ENCODE measurements around the gene NSD1. TPM values are rescaled to one million over a fixed set of nuclear protein-coding genes. Genes with fewer than 3 reads are reported as not detected.

The NSD1 gene
- total RNA-seq, 2 donors from 2014 or later: 62.6 to 80.5 TPM

- H3K27ac Mint-ChIP-seq: peak overlapping the region in 1 of 2 donors; percentile 66
- ATAC-seq (no peak), DNase-seq (ENCODE audit: low spot score in 2 of 2) (no peak)
- peaks cover 4 to 6% of the 10 kb centered on the region in 2 donors for H3K36me3 Mint-ChIP-seq
- no peaks in the 10 kb centered on the region for H3K9me3 Mint-ChIP-seq
Measured at GRCh38 chr5:177269976-177270375, 136.4 kb downstream of the NSD1 start.

DNA sequence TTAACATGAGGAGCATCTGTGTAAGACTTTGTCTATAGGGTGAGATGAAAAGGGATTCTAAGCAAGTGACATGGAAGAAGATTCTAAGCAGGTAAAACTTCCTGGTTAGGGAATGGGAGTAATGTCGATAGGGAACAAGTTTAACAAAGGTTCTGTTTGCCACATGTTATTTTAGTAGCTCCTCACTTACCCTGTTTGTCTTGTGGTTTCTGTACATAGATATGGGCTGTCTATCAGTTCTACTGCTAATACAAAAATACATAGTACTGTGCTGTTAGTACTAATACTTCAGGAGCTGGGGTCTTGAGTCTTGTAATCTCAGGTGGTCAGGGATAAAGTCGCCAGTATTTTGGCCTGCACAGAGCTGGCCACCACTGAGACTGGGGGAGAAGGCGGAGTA lies 137.1 kb downstream of the NSD1 start:
- Mint-ChIP-seq H3K9me3 (no peaks in the 10 kb centered on the region), H3K27ac (peak overlapping the region; percentile 66 to 91), H3K36me3 (peaks cover 4 to 6% of the 10 kb centered on the region in 2 donors)
- ATAC-seq: no peak
- DNase-seq (ENCODE audit: low spot score in 2 of 2): no peak

- peaks cover 4 to 6% of the 10 kb centered on the region in 2 donors for H3K36me3 Mint-ChIP-seq
- DNase-seq (ENCODE audit: low spot score in 2 of 2) (no peak), ATAC-seq (no peak)
- peak overlapping the region in 1 of 2 donors; percentile 64 for H3K27ac Mint-ChIP-seq
- H3K9me3 Mint-ChIP-seq: no peaks in the 10 kb centered on the region
Measured at GRCh38 chr5:177271113-177271512, 137.5 kb downstream of the NSD1 start.

GRCh38 chr5:177275883-177276282 lies 142.3 kb downstream of the NSD1 start:
- no peaks in the 10 kb centered on the region for H3K9me3 Mint-ChIP-seq
- peaks cover 6 to 8% of the 10 kb centered on the region in 2 donors for H3K36me3 Mint-ChIP-seq

DNA sequence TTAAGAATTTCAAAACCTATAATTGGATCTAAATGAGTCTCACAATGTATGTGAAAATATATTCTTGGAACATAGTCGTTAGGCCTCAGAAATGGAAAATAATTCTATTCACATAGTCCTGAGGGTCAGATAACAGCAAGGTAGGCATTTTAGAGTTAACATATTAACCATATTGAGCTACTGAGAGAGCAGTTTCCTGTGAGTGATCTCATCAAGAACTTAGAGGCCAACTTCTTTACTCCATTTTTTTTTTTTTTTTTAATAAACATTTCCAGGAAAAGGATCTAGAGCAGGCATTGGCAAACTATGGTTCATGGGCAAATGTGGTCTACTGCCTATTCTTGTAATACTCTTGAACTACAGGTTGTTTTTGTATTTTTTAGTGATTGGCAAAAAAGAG lies 143.3 kb downstream of the NSD1 start:
- Mint-ChIP-seq H3K27ac (peak overlapping the region; percentile 72 to 87), H3K9me3 (no peaks in the 10 kb centered on the region), H3K36me3 (peaks cover 4 to 6% of the 10 kb centered on the region in 2 donors)
- DNase-seq (ENCODE audit: low spot score in 2 of 2) (no peak), ATAC-seq (no peak)

More at GRCh38 chr5:177275883-177276282, 142.3 kb downstream of the NSD1 start:
- H3K27ac Mint-ChIP-seq: peak overlapping the region in 1 of 2 donors; percentile 68
- DNase-seq (ENCODE audit: low spot score in 2 of 2): no peak
- ATAC-seq: no peak

- Mint-ChIP-seq H3K36me3 (peaks cover 5 to 13% of the 10 kb centered on the region in 2 donors), H3K9me3 (no peaks in the 10 kb centered on the region), H3K27ac (no peak overlapping the region)
- no peak for ATAC-seq
- DNase-seq (ENCODE audit: low spot score in 2 of 2): no peak
Measured at GRCh38 chr5:177288191-177288590, 154.6 kb downstream of the NSD1 start.

GRCh38 chr5:177290816-177291596 lies 157.4 kb downstream of the NSD1 start:
- no peaks in the 10 kb centered on the region for H3K9me3 Mint-ChIP-seq
- ATAC-seq: no peak
- H3K36me3 Mint-ChIP-seq: peaks cover 8 to 13% of the 10 kb centered on the region in 2 donors
- H3K27ac Mint-ChIP-seq: peak overlapping the region in 1 of 2 donors; percentile 44
- no peak for DNase-seq (ENCODE audit: low spot score in 2 of 2)

DNA sequence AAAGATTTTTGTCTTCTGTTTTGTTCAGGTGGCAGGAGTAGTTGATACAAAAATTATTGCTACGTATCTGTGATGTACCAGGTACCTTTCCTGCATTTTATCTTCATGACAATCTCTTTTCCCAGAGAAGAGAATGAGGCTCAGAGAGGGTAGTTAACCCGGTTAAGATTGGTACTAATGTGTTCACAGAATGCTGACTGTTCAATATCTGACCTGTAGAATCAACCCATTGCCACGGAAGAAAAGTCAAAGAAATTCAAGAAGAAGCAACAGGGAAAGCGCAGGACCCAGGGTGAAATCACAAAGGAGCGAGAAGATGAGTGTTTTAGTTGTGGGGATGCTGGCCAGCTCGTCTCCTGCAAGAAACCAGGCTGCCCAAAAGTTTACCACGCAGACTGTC lies 158.2 kb downstream of the NSD1 start:
- Mint-ChIP-seq H3K9me3 (no peaks in the 10 kb centered on the region), H3K36me3 (peaks cover 8 to 20% of the 10 kb centered on the region in 2 donors), H3K27ac (peak overlapping the region in 1 of 2 donors; percentile 1)
- ATAC-seq (no peak), DNase-seq (ENCODE audit: low spot score in 2 of 2) (no peak)

DNA sequence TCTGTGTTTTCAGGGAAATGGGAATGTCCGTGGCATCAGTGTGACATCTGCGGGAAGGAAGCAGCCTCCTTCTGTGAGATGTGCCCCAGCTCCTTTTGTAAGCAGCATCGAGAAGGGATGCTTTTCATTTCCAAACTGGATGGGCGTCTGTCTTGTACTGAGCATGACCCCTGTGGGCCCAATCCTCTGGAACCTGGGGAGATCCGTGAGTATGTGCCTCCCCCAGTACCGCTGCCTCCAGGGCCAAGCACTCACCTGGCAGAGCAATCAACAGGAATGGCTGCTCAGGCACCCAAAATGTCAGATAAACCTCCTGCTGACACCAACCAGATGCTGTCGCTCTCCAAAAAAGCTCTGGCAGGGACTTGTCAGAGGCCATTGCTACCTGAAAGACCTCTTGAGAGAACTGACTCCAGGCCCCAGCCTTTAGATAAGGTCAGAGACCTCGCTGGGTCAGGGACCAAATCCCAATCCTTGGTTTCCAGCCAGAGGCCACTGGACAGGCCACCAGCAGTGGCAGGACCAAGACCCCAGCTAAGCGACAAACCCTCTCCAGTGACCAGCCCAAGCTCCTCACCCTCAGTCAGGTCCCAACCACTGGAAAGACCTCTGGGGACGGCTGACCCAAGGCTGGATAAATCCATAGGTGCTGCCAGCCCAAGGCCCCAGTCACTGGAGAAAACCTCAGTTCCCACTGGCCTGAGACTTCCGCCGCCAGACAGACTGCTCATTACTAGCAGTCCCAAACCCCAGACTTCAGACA lies 160.4 kb downstream of the NSD1 start:
- peak overlapping the region in 1 of 2 donors; percentile 69 for H3K27ac Mint-ChIP-seq
- peaks cover 8 to 23% of the 10 kb centered on the region in 2 donors for H3K36me3 Mint-ChIP-seq

DNA sequence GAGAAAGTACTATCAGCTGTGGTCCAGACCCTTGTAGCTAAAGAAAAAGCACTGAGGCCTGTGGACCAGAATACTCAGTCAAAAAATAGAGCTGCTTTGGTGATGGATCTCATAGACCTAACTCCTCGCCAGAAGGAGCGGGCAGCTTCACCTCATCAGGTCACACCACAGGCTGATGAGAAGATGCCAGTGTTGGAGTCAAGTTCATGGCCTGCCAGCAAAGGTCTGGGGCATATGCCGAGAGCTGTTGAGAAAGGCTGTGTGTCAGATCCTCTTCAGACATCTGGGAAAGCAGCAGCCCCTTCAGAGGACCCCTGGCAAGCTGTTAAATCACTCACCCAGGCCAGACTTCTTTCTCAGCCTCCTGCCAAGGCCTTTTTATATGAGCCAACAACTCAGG lies 161.1 kb downstream of the NSD1 start:
- Mint-ChIP-seq H3K27ac (peak overlapping the region in 1 of 2 donors; percentile 69), H3K36me3 (peaks cover 8 to 23% of the 10 kb centered on the region in 2 donors), H3K9me3 (no peaks in the 10 kb centered on the region)
- no peak for DNase-seq (ENCODE audit: low spot score in 2 of 2)
- no peak for ATAC-seq

More for the DNA sequence above, 160.4 kb downstream of the NSD1 start:
- no peaks in the 10 kb centered on the region for H3K9me3 Mint-ChIP-seq
- ATAC-seq (no peak), DNase-seq (ENCODE audit: low spot score in 2 of 2) (no peak)

- Mint-ChIP-seq H3K36me3 (peaks cover 8 to 23% of the 10 kb centered on the region in 2 donors), H3K9me3 (no peaks in the 10 kb centered on the region), H3K27ac (peak overlapping the region; percentile 59 to 85)
- no peak for DNase-seq (ENCODE audit: low spot score in 2 of 2)
- ATAC-seq: no peak
Measured at GRCh38 chr5:177295924-177296323, 162.4 kb downstream of the NSD1 start.

GRCh38 chr5:177296581-177296980 lies 163.0 kb downstream of the NSD1 start:
- no peaks in the 10 kb centered on the region for H3K9me3 Mint-ChIP-seq
- peaks cover 8 to 23% of the 10 kb centered on the region in 2 donors for H3K36me3 Mint-ChIP-seq
- H3K27ac Mint-ChIP-seq: peak overlapping the region; percentile 11 to 59
- DNase-seq (ENCODE audit: low spot score in 2 of 2) (no peak), ATAC-seq (no peak)

DNA sequence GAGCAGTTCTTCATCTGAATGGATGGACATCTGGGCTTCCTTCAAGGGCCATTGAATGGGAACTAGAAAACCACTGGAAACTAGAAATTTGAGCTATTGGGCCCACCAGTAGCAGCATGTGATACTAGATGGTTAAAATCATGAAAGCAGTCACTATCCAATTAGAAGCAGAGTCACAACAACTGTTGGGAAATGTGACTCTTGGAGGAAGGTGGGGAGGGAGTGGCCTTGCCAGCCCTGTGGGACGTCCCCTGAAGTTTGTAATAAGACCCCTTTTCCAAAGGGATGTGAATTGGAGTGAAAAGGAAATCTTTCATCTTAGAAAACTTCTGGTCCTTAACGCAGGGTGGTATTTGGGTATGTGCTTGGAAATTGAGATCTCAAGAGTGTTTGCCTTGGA lies 164.3 kb downstream of the NSD1 start:
- H3K9me3 Mint-ChIP-seq: no peaks in the 10 kb centered on the region
- ATAC-seq (no peak), DNase-seq (ENCODE audit: low spot score in 2 of 2) (no peak)
- peak overlapping the region in 1 of 2 donors; percentile 62 for H3K27ac Mint-ChIP-seq
- H3K36me3 Mint-ChIP-seq: peaks cover 10 to 23% of the 10 kb centered on the region in 2 donors

DNA sequence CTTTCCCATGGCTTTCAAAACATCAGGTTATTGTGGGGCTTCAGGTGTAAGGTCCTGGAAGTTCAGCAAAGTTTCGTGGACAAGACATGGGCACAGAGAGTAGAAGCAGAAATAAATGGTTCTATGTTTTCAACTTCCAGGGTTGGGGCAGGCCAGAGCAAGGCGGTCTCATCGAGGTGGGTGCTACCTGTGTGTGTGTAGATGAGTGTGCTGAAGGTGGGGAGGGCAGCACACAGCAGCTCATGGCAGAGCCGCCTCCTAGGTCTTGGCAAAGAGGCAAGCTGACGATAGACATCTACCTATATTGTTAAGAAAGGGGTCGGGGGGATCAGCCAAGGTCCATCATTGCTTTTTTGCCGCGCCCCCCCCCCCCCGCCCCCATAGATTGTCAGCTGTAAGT lies 166.1 kb downstream of the NSD1 start:
- H3K36me3 Mint-ChIP-seq: peaks cover 19 to 32% of the 10 kb centered on the region in 2 donors
- DNase-seq (ENCODE audit: low spot score in 2 of 2) (no peak), ATAC-seq (no peak)
- H3K27ac Mint-ChIP-seq: peak overlapping the region in 1 of 2 donors; percentile 79
- H3K9me3 Mint-ChIP-seq: no peaks in the 10 kb centered on the region

GRCh38 chr5:177300236-177300880 lies 166.8 kb downstream of the NSD1 start:
- Mint-ChIP-seq H3K36me3 (peaks cover 19 to 33% of the 10 kb centered on the region in 2 donors), H3K9me3 (no peaks in the 10 kb centered on the region), H3K27ac (peak overlapping the region; percentile 79)
- DNase-seq (ENCODE audit: low spot score in 2 of 2): no peak
- peak in 1 of 2 donors; percentile 47 for ATAC-seq

GRCh38 chr5:177300951-177301350 lies 167.4 kb downstream of the NSD1 start:
- peaks cover 19 to 33% of the 10 kb centered on the region in 2 donors for H3K36me3 Mint-ChIP-seq
- H3K9me3 Mint-ChIP-seq: no peaks in the 10 kb centered on the region
- H3K27ac Mint-ChIP-seq: peak overlapping the region in 1 of 2 donors; percentile 79
- DNase-seq (ENCODE audit: low spot score in 2 of 2): no peak
- no peak for ATAC-seq

All from activated naive CD4-positive, alpha-beta T cell treated with anti-CD3 and anti-CD28 coated beads, Interleukin-2, amount 50 U/mL, for 72 hours (primary cell).